Activated CD8-positive, alpha-beta T cell treated with anti-CD3 and anti-CD28 coated beads for 36 hours (primary cell): ENCODE results near the gene NTMT2. TPM values are rescaled to one million over a fixed set of nuclear protein-coding genes. Genes with fewer than 3 reads are reported as not detected.

Experiments used
- ATAC-seq: fragments of 200-7000 bp; cut with Tn5 transposase; one replicate; pipeline ENCODE4 v1.10.0; 2021; ENCODE audit warnings: mild to moderate bottlenecking, moderate library complexity
- CTCF ChIA-PET: fragments of 350-600 bp; sonication (Branson Sonifier 250); formaldehyde crosslinking; loops from one replicate; lab custom pipeline; 2021; ENCODE audit warnings: antibody characterized with exemption; lab: Charles Lee
- POLR2A ChIA-PET: fragments of 350-600 bp; sonication (Branson Sonifier 250); formaldehyde crosslinking; loops from one replicate; lab custom pipeline; 2021; ENCODE audit warnings: antibody characterized with exemption; lab: Charles Lee
- DNase-seq: peaks from one replicate; pipeline ENCODE4 v3.0.0-alpha.2; 2020
- H3K27ac Mint-ChIP-seq: one replicate; pipeline ENCODE4 v1.8.0; 2021; ENCODE audit warnings: mild to moderate bottlenecking, mixed read lengths
- H3K27me3 Mint-ChIP-seq: one replicate; pipeline ENCODE4 v1.8.0; 2021; ENCODE audit warnings: mixed read lengths
- H3K36me3 Mint-ChIP-seq: one replicate; pipeline ENCODE4 v1.8.0; 2021; ENCODE audit warnings: low read depth, mixed read lengths
- H3K4me1 Mint-ChIP-seq: one replicate; pipeline ENCODE4 v1.8.0; 2021; ENCODE audit warnings: low read depth, mixed read lengths
- H3K4me3 Mint-ChIP-seq: one replicate; pipeline ENCODE4 v1.8.0; 2021; ENCODE audit warnings: mild to moderate bottlenecking, moderate library complexity, mixed read lengths
- H3K9me3 Mint-ChIP-seq: one replicate; pipeline ENCODE4 v1.8.0; 2021; ENCODE audit warnings: mixed read lengths
- intact Hi-C: fragments of 100-400 bp; cut with micrococcal nuclease; formaldehyde crosslinking; loops from one replicate; pipeline ENCODE4 v1.10.0; 2022
- total RNA-seq, 2 experiments: library from RNA; stranded (reverse); gene quantifications; one replicate each; pipeline ENCODE4 v1.2.3, GENCODE V29; 2021
- TF ChIP-seq, protein P1 (sequence below): fragments of 200-600 bp; IDR thresholded peaks from one replicate; pipeline ENCODE4 v1.8.0; 2022; ENCODE audit warnings: antibody characterized with exemption, mild to moderate bottlenecking

NTMT2 gene
- total RNA-seq, 2 experiments from 2014 or later = not detected

DNA sequence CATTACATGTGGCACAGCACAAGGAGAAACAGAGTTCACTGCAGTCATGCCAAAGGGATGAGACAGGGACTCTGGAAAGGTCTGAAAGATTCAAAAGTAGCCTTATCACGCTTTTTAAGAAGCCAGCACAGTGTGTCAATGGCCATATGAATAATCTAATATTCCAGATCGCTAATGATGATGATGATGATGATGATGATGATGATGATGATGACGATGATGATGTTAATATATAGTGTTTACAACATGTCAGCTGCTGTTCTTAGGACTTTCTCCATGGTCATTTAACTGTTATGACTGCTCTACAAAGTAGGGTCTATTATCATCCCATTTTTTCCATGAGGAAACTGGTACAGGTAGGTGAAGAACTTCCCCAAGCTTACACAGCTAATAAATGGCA is 64.4 kb downstream of the NTMT2 start:
- TF ChIP-seq, protein P1, sequence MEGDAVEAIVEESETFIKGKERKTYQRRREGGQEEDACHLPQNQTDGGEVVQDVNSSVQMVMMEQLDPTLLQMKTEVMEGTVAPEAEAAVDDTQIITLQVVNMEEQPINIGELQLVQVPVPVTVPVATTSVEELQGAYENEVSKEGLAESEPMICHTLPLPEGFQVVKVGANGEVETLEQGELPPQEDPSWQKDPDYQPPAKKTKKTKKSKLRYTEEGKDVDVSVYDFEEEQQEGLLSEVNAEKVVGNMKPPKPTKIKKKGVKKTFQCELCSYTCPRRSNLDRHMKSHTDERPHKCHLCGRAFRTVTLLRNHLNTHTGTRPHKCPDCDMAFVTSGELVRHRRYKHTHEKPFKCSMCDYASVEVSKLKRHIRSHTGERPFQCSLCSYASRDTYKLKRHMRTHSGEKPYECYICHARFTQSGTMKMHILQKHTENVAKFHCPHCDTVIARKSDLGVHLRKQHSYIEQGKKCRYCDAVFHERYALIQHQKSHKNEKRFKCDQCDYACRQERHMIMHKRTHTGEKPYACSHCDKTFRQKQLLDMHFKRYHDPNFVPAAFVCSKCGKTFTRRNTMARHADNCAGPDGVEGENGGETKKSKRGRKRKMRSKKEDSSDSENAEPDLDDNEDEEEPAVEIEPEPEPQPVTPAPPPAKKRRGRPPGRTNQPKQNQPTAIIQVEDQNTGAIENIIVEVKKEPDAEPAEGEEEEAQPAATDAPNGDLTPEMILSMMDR = no peak
- Mint-ChIP-seq H3K4me3 (no peak overlapping the region), H3K4me1 (peaks cover 10% of the 10 kb centered on the region), H3K27ac (no peak overlapping the region), H3K27me3 (peaks cover 24% of the 10 kb centered on the region), H3K36me3 (peaks cover 4% of the 10 kb centered on the region), H3K9me3 (peaks cover 9% of the 10 kb centered on the region)
- DNase-seq (no peak), ATAC-seq (no peak)
- intact Hi-C loops = no loop called here
- POLR2A ChIA-PET = no interaction called here
- CTCF ChIA-PET = no interaction called here

DNA sequence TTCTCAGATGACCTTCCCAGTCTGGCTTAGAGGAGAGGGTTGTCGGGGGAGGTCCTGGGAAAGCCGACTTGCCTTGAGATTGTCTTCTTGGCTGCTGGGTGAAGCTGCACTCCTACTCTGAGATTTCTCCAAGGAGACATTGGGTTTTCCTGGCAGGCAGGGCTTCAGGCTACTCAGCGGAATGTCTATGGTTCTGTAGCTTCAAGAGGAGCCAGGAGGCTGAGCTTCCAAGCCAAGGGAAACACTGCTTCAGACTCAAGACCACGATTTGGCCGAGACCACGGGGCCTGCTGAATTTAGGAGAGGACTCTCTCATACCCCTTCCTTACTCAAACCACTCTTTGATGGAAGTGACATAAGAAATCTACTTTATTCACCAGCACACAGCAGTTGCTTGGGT is 67.8 kb downstream of the NTMT2 start:
- TF ChIP-seq, protein P1 = no peak
- POLR2A ChIA-PET = no interaction called here
- Mint-ChIP-seq H3K4me3 (no peak overlapping the region), H3K36me3 (no peaks in the 10 kb centered on the region), H3K9me3 (no peaks in the 10 kb centered on the region), H3K27me3 (peaks cover 29% of the 10 kb centered on the region), H3K27ac (no peak overlapping the region), H3K4me1 (peaks cover 10% of the 10 kb centered on the region)
- CTCF ChIA-PET = no interaction called here
- intact Hi-C loops = no loop called here
- no peak for ATAC-seq
- no peak for DNase-seq

- Mint-ChIP-seq H3K36me3 (no peaks in the 10 kb centered on the region), H3K4me1 (peaks cover 10% of the 10 kb centered on the region), H3K9me3 (no peaks in the 10 kb centered on the region), H3K27ac (no peak overlapping the region), H3K27me3 (peaks cover 29% of the 10 kb centered on the region), H3K4me3 (no peak overlapping the region)
- ATAC-seq (no peak), DNase-seq (no peak)
- TF ChIP-seq, protein P1 = no peak
- intact Hi-C loops = no loop called here
- ChIA-PET CTCF (no interaction called here), POLR2A (no interaction called here)
Observed at GRCh38 chr1:170214117-170215032, 68.6 kb downstream of the NTMT2 start.

DNA sequence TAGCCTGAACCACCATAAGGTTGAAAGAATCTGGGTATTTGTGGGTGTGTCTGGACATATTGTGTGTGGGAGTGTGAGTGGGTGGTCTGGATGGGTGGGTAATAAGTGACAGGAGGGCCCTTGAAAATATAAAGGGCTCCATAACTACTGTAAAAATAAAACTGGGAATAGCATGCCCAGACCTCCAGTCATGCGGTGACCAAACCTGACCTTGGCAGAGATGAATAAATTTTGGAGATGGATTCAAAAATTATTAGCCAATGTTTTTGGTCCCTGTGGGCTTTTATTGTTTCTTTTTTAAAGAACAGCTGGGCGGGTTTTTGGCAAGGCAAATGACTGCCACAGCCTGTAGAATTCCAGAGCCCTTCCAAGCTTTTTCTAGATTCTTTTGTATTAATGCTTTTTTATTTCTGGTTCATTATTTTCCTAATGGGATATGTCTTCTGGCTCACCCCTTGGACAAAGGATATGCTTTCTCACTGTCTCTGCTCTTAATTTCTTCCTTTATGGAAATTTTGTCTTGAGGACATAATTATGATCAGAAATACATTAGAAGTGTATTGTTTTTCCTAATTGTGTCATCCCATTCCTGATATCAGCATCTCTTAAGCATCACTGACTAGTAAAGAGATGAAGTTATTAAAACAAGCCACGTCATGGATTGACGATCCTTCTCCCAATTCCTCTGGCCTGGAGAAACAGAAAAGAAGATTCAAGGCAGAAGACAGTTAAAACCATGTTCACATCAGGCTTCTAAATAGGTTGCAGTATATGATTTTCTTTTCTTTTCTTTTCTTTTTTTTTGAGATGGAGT is 69.5 kb downstream of the NTMT2 start:
- Mint-ChIP-seq H3K27me3 (peaks cover 29% of the 10 kb centered on the region), H3K36me3 (no peaks in the 10 kb centered on the region), H3K4me3 (no peak overlapping the region), H3K9me3 (no peaks in the 10 kb centered on the region), H3K4me1 (peaks cover 10% of the 10 kb centered on the region), H3K27ac (no peak overlapping the region)
- TF ChIP-seq, protein P1 = no peak
- ChIA-PET POLR2A (no interaction called here), CTCF (no interaction called here)
- ATAC-seq (no peak), DNase-seq (no peak)
- intact Hi-C loops = no loop called here
